Measurements from ENCODE around the gene MTG2. TPM values are rescaled to one million over a fixed set of nuclear protein-coding genes. Genes with fewer than 3 reads are reported as not detected.
A peak's percentile ranks its signal among the peaks of the same experiment; 100 is the strongest.

MTG2 gene
- total RNA-seq, 1 donor from 2014 or later = 31.5 TPM

DNA sequence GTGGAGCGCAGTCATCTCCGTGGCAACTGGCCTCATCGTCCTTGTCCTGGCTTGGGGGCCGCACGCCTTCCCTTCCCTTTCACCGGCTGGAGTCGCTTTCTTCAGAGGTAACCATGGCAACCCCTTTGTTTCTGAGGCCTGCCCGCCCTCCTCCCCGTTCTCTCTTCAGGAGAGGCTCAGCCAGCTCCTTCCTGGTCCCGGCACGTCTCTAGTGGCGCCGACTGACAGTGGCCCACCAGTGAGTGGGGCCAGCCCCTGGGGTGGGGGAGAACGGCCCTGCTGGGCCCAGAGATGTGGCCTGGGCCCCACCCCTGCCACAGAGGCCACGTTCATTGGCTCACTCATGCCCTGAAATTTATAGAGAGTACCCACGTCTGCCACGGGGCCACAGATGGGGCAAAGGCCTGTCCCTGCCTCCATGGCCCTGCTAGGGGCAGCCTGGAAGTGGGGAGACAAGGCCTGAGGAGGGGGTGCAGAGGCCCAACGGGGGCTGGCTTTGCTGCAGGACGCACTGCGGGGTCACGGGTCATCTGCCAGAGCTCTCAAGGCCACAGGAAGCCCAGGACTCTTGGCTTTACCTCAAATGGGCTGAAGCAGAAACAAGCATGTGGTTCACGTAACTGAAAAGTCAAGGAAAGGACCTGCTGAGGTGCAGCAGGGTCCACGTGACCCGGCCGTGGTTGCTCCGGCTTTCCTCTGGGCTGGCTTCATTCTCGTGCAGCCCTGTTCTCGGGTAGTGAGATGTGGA is 54.1 kb downstream of the MTG2 start:
- no peak overlapping the region for H3K27ac ChIP-seq (ENCODE audit: low read depth, low read length)
- no peak for FAIRE-seq
- peaks cover 30% of the 10 kb centered on the region for H3K79me2 ChIP-seq (ENCODE audit: insufficient read depth, low read length)
- H3K4me2 ChIP-seq (ENCODE audit: low read length) = no peak overlapping the region
- peaks cover 3% of the 10 kb centered on the region for H3K9me3 ChIP-seq (ENCODE audit: insufficient read depth, low read depth, low read length)
- DNase-seq (ENCODE audit: low read depth) = no peak
- H3K27me3 ChIP-seq (ENCODE audit: insufficient read depth, low read length) = no peaks in the 10 kb centered on the region
- H4K20me1 ChIP-seq (ENCODE audit: insufficient read depth, low read length) = peaks cover 29% of the 10 kb centered on the region
- peaks cover 4% of the 10 kb centered on the region for H3K27me3 Mint-ChIP-seq (ENCODE audit: low read depth, unreplicated experiment)
- H3K9ac ChIP-seq (ENCODE audit: low read length) = no peak overlapping the region
- no peak overlapping the region for H2AFZ ChIP-seq (ENCODE audit: low read depth, low read length)
- peaks cover 11% of the 10 kb centered on the region for H3K36me3 Mint-ChIP-seq (ENCODE audit: low read depth, unreplicated experiment)
- no peak overlapping the region for H3K27ac Mint-ChIP-seq (ENCODE audit: unreplicated experiment)
- H3K9me3 Mint-ChIP-seq (ENCODE audit: unreplicated experiment) = peaks cover 3% of the 10 kb centered on the region
- H3K4me3 ChIP-seq (ENCODE audit: insufficient read depth, low read depth, low read length) = no peak overlapping the region
- H3K36me3 ChIP-seq (ENCODE audit: insufficient read depth, low read length) = no peaks in the 10 kb centered on the region
- TF ChIP-seq, protein P1, sequence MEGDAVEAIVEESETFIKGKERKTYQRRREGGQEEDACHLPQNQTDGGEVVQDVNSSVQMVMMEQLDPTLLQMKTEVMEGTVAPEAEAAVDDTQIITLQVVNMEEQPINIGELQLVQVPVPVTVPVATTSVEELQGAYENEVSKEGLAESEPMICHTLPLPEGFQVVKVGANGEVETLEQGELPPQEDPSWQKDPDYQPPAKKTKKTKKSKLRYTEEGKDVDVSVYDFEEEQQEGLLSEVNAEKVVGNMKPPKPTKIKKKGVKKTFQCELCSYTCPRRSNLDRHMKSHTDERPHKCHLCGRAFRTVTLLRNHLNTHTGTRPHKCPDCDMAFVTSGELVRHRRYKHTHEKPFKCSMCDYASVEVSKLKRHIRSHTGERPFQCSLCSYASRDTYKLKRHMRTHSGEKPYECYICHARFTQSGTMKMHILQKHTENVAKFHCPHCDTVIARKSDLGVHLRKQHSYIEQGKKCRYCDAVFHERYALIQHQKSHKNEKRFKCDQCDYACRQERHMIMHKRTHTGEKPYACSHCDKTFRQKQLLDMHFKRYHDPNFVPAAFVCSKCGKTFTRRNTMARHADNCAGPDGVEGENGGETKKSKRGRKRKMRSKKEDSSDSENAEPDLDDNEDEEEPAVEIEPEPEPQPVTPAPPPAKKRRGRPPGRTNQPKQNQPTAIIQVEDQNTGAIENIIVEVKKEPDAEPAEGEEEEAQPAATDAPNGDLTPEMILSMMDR (IDR thresholded peaks at IDR 0.05; ENCODE audit: insufficient read depth, low read depth, low read length) = no peak
- TF ChIP-seq EZH2 (IDR thresholded peaks at IDR 0.05; ENCODE audit: insufficient read depth, low read length) = no peak
- H3K4me1 Mint-ChIP-seq (ENCODE audit: low read depth, unreplicated experiment) = peaks cover 8% of the 10 kb centered on the region
- no peak overlapping the region for H3K4me3 Mint-ChIP-seq (ENCODE audit: unreplicated experiment)
- H3K4me1 ChIP-seq (ENCODE audit: insufficient read depth, low read length) = peaks cover 9% of the 10 kb centered on the region

- no peak for FAIRE-seq
- peak overlapping the region; percentile 74 for H2AFZ ChIP-seq (ENCODE audit: low read depth, low read length)
- H3K27ac ChIP-seq (ENCODE audit: low read depth, low read length) = no peak overlapping the region
- no peaks in the 10 kb centered on the region for H3K36me3 ChIP-seq (ENCODE audit: insufficient read depth, low read length)
- Mint-ChIP-seq H3K27ac (ENCODE audit: unreplicated experiment) (peak overlapping the region; percentile 62), H3K27me3 (ENCODE audit: low read depth, unreplicated experiment) (peaks cover 4% of the 10 kb centered on the region), H3K4me1 (ENCODE audit: low read depth, unreplicated experiment) (peaks cover 9% of the 10 kb centered on the region), H3K9me3 (ENCODE audit: unreplicated experiment) (peaks cover 3% of the 10 kb centered on the region), H3K4me3 (ENCODE audit: unreplicated experiment) (peak overlapping the region; percentile 84), H3K36me3 (ENCODE audit: low read depth, unreplicated experiment) (peaks cover 11% of the 10 kb centered on the region)
- no peak overlapping the region for H3K9ac ChIP-seq (ENCODE audit: low read length)
- peak overlapping the region; percentile 52 for H3K4me3 ChIP-seq (ENCODE audit: insufficient read depth, low read depth, low read length)
- no peak for DNase-seq (ENCODE audit: low read depth)
- H3K9me3 ChIP-seq (ENCODE audit: insufficient read depth, low read depth, low read length) = peaks cover 3% of the 10 kb centered on the region
- H3K79me2 ChIP-seq (ENCODE audit: insufficient read depth, low read length) = peaks cover 35% of the 10 kb centered on the region
- peaks cover 9% of the 10 kb centered on the region for H3K4me1 ChIP-seq (ENCODE audit: insufficient read depth, low read length)
- peak overlapping the region; percentile 86 for H3K4me2 ChIP-seq (ENCODE audit: low read length)
- H3K27me3 ChIP-seq (ENCODE audit: insufficient read depth, low read length) = no peaks in the 10 kb centered on the region
- H4K20me1 ChIP-seq (ENCODE audit: insufficient read depth, low read length) = peaks cover 35% of the 10 kb centered on the region
- TF ChIP-seq, protein P1 (IDR thresholded peaks at IDR 0.05; ENCODE audit: insufficient read depth, low read depth, low read length) = no peak
- TF ChIP-seq EZH2 (IDR thresholded peaks at IDR 0.05; ENCODE audit: insufficient read depth, low read length) = no peak
These were observed 54.6 kb downstream of the MTG2 start for GRCh38 chr20:62237514-62237800.

All from astrocyte (in vitro differentiated cells and primary cell).